GM15510 (cell line): Measurements from ENCODE around the gene KLHDC10.

Source experiments
- POLR2A ChIP-seq: IDR thresholded peaks from 3 replicates; pipeline ENCODE4 v1.6.1; 2011; ENCODE audit warnings: borderline replicate concordance; ENCODE audit not compliant: insufficient read length; ENCODE audit errors: extremely low read depth

Gene KLHDC10, protein sequence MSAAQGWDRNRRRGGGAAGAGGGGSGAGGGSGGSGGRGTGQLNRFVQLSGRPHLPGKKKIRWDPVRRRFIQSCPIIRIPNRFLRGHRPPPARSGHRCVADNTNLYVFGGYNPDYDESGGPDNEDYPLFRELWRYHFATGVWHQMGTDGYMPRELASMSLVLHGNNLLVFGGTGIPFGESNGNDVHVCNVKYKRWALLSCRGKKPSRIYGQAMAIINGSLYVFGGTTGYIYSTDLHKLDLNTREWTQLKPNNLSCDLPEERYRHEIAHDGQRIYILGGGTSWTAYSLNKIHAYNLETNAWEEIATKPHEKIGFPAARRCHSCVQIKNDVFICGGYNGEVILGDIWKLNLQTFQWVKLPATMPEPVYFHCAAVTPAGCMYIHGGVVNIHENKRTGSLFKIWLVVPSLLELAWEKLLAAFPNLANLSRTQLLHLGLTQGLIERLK

DNA sequence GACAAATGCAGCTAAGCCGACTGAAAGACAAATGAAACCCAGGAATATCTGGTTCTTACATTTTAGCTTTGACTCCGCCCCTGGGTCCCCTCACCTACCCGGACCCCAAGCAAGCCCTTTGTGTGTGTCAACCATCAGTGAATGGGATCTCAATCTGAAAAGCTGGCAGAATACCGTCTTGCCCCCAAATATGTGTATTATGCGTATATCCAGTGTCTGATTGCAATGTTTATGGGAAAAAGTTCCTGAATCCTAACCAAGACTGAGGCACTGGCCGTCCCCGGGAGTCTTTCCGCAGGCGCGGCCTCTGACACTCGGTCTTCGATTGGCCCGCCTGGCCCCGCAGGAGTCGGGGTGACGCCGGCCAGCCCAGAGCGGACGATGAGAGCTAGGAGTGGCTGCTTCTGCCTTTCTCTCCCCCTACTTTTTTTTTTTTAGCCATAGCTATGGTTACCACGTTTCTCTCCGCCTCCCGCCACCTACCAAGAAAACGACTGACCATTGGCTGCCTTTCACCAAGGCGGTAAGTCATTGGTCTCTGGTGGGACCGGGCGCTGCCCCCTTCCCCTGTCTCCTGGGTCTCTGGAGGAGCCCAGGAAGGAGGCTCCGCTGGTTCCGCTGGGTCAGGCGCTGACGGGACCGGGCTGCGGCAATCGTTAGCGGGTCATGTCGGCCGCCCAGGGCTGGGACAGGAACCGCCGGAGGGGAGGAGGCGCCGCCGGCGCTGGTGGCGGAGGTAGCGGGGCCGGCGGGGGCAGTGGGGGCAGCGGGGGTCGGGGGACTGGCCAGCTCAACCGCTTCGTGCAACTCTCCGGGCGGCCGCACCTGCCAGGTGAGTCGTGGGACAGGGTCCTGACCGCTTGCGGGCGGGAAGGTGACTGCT, at the start of gene KLHDC10:
Gene KLHDC10 (plus strand): TSS at position 557 of the 883 bp plus-strand sequence. CDS start 110 bp downstream, at position 667.
- TF ChIP-seq POLR2A, result peak; percentile 62

GRCh38 chr7:130021105-130021834, 49.1 kb upstream of the KLHDC10 start:
- TF ChIP-seq POLR2A, result no peak

DNA sequence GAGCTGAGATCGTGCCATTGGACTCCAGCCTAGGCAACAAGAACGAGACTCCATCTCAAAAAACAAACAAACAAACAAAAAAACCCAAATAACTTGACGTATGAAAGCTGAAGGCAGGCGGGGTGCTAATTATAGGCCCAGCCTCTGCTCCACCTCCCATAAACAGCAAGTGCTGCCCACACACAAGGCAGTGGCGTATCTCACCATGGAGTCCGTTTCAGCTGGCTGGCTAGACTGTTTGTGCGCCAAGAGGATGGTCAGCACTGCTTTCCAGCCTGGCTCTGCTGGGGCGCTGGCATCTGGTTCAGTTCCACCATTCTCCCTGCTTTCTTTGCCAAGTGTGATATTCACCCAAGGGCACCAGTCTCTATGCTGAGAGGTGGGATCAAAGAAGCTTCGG, 48.2 kb upstream of the KLHDC10 start:
- no peak for TF ChIP-seq POLR2A

DNA sequence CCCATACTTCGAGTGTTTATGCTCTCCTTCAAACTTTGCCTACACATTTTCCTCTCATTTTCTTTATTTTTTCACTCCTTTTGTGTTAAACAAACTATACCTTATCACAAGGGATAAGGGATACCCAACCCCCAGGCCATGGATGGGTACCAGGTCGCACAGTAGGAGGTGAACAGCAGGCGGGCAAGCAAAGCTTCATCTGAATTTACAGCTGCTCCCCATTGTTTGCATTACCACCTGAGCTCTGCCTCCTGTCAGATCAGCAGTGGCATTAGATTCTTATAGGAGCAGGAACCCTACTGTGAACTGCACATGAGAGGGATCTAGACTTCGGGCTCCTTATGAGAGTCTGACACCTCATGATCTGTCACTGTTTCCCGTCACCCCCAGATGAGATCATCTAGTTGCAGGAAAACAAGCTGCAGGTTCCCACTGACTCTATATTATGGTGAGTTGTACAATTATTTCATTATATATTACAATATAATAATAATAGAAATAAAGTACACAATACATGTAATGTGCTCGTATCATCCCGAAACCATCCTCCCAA, 47.6 kb upstream of the KLHDC10 start:
- no peak for TF ChIP-seq POLR2A

DNA sequence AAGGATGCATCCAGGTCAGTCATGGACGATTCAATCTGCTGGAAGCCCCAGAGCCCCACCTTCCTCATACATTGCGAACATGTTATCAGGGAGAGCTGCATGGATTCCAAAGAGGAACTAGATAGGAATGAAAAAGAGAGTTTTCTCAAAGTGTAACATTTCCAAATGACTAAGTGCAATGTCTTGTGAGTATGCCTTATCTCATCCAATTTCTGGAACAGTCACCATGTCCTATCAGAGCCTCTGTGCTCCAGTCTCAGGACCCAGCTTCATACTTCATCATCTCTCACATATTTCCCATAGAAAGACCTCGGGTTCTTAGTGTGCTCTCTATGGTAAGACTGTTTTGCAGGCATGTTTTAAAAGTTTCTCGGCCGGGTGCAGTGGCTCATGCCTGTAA, 45.9 kb upstream of the KLHDC10 start:
- TF ChIP-seq POLR2A, result no peak

GRCh38 chr7:130032698-130033097, 37.6 kb upstream of the KLHDC10 start:
- TF ChIP-seq POLR2A, result no peak

DNA sequence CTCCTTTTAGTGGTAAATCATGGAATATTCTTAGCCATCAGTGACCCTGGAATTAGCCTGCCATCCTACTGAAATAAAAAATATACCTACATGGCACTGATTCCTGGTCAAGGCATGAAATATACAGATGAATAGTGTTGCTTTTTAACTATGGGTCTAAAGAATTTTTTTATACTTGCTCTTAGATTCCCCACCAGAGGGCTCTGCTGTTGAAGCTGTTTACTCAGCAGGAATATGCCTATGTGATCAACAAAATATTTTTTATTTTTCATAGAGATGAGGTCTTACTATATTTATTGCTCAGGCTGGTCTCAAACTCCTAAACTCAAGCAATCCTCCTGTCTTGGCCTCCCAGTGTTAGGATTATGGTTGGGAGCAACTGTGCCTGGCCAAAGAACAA, 32.6 kb upstream of the KLHDC10 start:
- TF ChIP-seq POLR2A, result no peak

DNA sequence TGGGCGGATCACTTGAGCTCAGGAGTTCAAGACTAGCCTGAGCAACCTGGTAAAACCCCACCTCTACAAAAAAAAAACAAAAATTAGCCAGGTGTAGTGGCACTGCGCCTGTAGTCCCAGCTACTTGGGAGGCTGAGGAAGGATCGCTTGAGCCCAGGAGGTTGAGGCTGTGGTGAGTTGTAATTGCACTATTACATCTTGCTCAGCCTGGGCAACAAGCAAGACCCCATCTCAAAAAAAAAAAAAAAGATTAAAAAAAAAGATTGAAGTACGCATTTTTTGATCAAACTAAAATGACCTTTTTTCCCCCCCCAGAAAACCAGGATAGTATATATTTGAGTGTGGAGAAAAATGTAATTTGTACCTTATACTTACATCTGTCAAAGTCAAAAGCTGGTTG, 29.8 kb upstream of the KLHDC10 start:
- TF ChIP-seq POLR2A, result no peak

DNA sequence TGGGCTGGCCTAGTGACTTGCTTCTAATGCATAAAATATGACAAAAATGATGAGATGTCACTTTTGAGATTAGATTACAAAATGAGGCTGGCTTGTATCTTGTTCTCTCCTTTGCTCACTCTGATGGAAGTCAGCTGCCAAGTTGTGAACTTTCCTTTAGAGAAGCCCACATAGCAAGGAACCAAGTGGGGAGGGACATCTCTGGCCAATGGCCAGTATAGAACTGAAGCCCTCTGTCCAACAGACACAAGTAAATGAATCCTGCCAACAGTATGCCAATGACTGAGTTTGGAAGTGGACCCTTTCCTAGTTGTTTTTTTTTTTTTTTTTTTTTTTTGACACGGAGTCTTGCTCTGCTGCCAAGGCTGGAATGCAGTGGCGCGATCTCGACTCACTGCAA, 22.5 kb upstream of the KLHDC10 start:
- no peak for TF ChIP-seq POLR2A

DNA sequence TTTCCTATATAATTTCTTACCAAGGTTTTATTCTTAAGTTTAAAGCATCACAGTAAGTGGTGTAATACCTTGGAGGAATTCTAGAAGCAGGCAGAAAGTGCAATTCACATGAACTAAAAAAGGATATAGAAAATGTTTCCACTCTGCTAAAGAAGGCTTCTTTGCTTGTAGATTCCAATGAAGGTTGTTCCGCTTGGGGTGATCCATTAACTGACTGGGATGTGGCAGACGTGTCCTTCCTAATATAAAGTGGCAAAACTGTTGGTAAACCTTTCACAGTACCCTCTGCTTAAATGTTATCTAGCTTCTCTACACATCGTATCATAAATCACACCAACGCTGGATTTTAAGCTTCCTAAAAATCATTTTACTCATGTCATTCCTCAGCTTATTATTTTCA, 21.4 kb upstream of the KLHDC10 start:
- TF ChIP-seq POLR2A, result no peak

GRCh38 chr7:130062246-130062645, 8.1 kb upstream of the KLHDC10 start:
- no peak for TF ChIP-seq POLR2A

DNA sequence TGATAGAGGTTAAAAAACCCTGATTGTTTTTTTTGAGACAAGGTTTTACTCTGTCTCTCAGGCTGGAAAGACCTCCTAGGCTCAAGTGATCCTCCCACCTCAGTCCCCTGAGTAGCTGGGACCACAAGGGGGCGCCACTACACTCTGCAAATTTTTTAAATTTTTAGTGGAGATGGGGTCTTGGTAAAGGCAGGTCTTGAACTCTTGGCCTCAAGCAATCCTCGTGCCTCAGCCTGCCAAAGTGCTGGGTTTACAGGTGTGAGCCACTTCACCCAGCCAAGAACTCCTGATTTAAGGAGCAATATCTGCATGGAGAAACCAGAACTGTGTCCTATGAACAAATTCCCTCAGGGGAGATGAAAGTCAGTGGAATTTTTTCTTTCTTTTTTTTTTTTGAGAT, 7.3 kb upstream of the KLHDC10 start:
- no peak for TF ChIP-seq POLR2A

GRCh38 chr7:130065500-130066152, 4.7 kb upstream of the KLHDC10 start:
- no peak for TF ChIP-seq POLR2A
